Caco-2 (cell line): ENCODE results near the gene ITGA7. TPM values are rescaled to one million over a fixed set of nuclear protein-coding genes. Genes with fewer than 3 reads are reported as not detected.

Source experiments
- BruUV-seq: library from RNA; stranded (reverse); fragments of 400-500 nt; replicated peaks from 2 replicates; lab custom pipeline; 2021; lab: Mats Ljungman, UMichigan
- CTCF ChIA-PET: fragments of 300-600 bp; sonication (Branson Sonifier 250); formaldehyde crosslinking; loops from one replicate; lab custom pipeline; 2022; ENCODE audit warnings: antibody characterized with exemption; lab: Charles Lee
- POLR2A ChIA-PET: fragments of 300-600 bp; sonication (Branson Sonifier 250); formaldehyde crosslinking; loops from one replicate; lab custom pipeline; 2022; ENCODE audit warnings: antibody characterized with exemption; lab: Charles Lee
- DNase-seq, 2 experiments: peaks; one replicate each; pipeline versions ENCODE4 v3.0.0 to v3.0.0-alpha.2; 2020 to 2022
- H3K27me3 ChIP-seq: replicated peaks from 2 replicates; pipeline ENCODE4 v1.6.0; 2011; ENCODE audit warnings: low read length; ENCODE audit not compliant: control insufficient read depth, insufficient read depth
- H3K36me3 ChIP-seq: 2 replicates; pipeline ENCODE4 v1.5.1; 2011; ENCODE audit warnings: low read length; ENCODE audit not compliant: control insufficient read depth, insufficient read depth
- H3K4me1 ChIP-seq: fragments of 250-450 bp; sonication (Bioruptor Pico); 2 replicates; pipeline ENCODE4 v1.5.1; 2020; ENCODE audit warnings: mild to moderate bottlenecking
- H3K4me3 ChIP-seq: 2 replicates; pipeline ENCODE4 v1.5.1; 2011; ENCODE audit warnings: low read depth, mild to moderate bottlenecking, control low read depth, low read length
- H3K9me3 ChIP-seq: fragments of 250-450 bp; sonication (Bioruptor Pico); 2 replicates; pipeline ENCODE4 v1.5.1; 2020; ENCODE audit warnings: mild to moderate bottlenecking, moderate library complexity
- H3K27ac Mint-ChIP-seq: one replicate; pipeline ENCODE4 v1.8.0; 2022; ENCODE audit warnings: mixed read lengths; ENCODE audit not compliant: unreplicated experiment
- H3K27me3 Mint-ChIP-seq: one replicate; pipeline ENCODE4 v1.8.0; 2022; ENCODE audit warnings: mixed read lengths; ENCODE audit not compliant: insufficient read depth, unreplicated experiment
- H3K36me3 Mint-ChIP-seq: one replicate; pipeline ENCODE4 v1.8.0; 2022; ENCODE audit warnings: mild to moderate bottlenecking, mixed read lengths; ENCODE audit not compliant: insufficient read depth, unreplicated experiment
- H3K4me1 Mint-ChIP-seq: one replicate; pipeline ENCODE4 v1.8.0; 2022; ENCODE audit warnings: low read depth, mixed read lengths; ENCODE audit not compliant: unreplicated experiment
- H3K4me3 Mint-ChIP-seq: one replicate; pipeline ENCODE4 v1.8.0; 2022; ENCODE audit warnings: mild to moderate bottlenecking, moderate library complexity, mixed read lengths; ENCODE audit not compliant: unreplicated experiment
- H3K9me3 Mint-ChIP-seq: one replicate; pipeline ENCODE4 v1.8.0; 2022; ENCODE audit warnings: mixed read lengths; ENCODE audit not compliant: unreplicated experiment
- intact Hi-C: fragments of 100-400 bp; cut with micrococcal nuclease; formaldehyde crosslinking; loops from one replicate; pipeline ENCODE4 v1.10.0; 2022; ENCODE audit not compliant: unreplicated experiment
- total RNA-seq: library from RNA; stranded (reverse); gene quantifications from 2 replicates; pipeline ENCODE4 v1.2.3, GENCODE V29; 2022
- TF ChIP-seq, protein P1 (sequence below), 2 experiments: fragments of 200-600 bp in 1 of 2; IDR thresholded peaks; 1 replicate in 1 of 2; 2 replicates in 1 of 2; pipeline versions ENCODE4 v1.5.1 to v1.8.0; 2011 to 2022; ENCODE audit warnings: antibody characterized with exemption in 1 of 2, control low read depth in 1 of 2, inconsistent platforms in 1 of 2, low read depth in 1 of 2, low read length in 1 of 2, mild to moderate bottlenecking in 1 of 2, moderate library complexity in 1 of 2; ENCODE audit not compliant: insufficient read depth in 1 of 2, severe bottlenecking in 1 of 2, unreplicated experiment in 1 of 2

The ITGA7 gene
- total RNA-seq, 1 experiment from 2014 or later: 46.1 TPM

DNA sequence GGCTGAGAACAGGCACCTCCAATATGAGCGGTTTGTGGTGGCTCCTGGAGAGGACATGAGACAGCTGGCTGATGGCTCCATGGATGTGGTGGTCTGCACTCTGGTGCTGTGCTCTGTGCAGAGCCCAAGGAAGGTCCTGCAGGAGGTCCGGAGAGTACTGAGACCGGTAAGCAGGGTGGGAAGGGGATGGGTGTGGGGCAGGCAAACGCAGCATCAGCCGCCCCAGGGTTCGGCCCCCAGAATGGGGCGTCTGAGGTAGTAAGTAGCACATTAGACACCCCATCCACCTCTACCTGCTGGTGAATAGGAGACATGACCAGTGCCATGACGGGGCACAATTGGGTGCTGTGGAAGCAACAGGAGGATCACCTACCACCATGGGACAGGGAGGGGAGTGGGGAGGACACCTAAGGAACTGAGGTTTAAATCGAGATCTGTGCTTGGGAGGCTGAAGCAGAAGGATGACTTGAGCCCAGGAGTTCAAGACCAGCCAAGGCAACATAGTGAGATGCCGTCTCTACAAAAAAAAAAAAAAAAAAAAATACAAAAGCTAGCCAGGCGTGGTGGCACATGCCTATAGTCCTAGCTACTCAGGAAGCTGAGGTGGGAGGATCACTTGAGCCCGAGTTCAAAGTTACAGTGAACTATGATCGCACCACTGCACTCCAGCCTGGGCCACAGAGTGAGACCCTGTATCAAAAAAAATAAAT is 25.5 kb downstream of the ITGA7 start:
- peak in 1 of 2 experiments; percentile 26 for DNase-seq
- ChIA-PET CTCF (interaction anchor here (0.6 to 2.5 kb wide), 26 partner anchors 9 to 1694 kb away, joined by 3 to 102 read pairs (median 4); partner anchors contain the start of genes BLOC1S1, CD63, DNAJC14 and ITGA7), POLR2A (interaction anchor here (0.5 to 1.9 kb wide), 6 partner anchors 23 to 291 kb away, joined by 4 to 10 read pairs (median 6); partner anchors contain the start of genes BLOC1S1, RAB5B and RDH5)
- intact Hi-C loops: no loop called here
- Histone ChIP-seq H3K36me3 (no peaks in the 10 kb centered on the region; the same call in 1 of the 2 replicates), H3K4me1 (peaks cover 4% of the 10 kb centered on the region; the same call in 1 of the 2 replicates), H3K4me3 (peak overlapping the region; percentile 59), H3K27me3 (no peaks in the 10 kb centered on the region), H3K9me3 (no peaks in the 10 kb centered on the region)
- TF ChIP-seq, protein P1, sequence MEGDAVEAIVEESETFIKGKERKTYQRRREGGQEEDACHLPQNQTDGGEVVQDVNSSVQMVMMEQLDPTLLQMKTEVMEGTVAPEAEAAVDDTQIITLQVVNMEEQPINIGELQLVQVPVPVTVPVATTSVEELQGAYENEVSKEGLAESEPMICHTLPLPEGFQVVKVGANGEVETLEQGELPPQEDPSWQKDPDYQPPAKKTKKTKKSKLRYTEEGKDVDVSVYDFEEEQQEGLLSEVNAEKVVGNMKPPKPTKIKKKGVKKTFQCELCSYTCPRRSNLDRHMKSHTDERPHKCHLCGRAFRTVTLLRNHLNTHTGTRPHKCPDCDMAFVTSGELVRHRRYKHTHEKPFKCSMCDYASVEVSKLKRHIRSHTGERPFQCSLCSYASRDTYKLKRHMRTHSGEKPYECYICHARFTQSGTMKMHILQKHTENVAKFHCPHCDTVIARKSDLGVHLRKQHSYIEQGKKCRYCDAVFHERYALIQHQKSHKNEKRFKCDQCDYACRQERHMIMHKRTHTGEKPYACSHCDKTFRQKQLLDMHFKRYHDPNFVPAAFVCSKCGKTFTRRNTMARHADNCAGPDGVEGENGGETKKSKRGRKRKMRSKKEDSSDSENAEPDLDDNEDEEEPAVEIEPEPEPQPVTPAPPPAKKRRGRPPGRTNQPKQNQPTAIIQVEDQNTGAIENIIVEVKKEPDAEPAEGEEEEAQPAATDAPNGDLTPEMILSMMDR (IDR thresholded peaks at IDR 0.05; ENCODE audit: insufficient read depth in 1 of 2, low read depth in 1 of 2, low read length in 1 of 2, severe bottlenecking in 1 of 2, unreplicated experiment in 1 of 2): no peak
- Mint-ChIP-seq H3K36me3 (peaks cover 5% of the 10 kb centered on the region), H3K4me3 (peak overlapping the region; percentile 96), H3K27ac (peak overlapping the region; percentile 84), H3K9me3 (no peaks in the 10 kb centered on the region), H3K4me1 (peaks cover 8% of the 10 kb centered on the region), H3K27me3 (no peaks in the 10 kb centered on the region)
- no TSS peak for BruUV-seq

DNA sequence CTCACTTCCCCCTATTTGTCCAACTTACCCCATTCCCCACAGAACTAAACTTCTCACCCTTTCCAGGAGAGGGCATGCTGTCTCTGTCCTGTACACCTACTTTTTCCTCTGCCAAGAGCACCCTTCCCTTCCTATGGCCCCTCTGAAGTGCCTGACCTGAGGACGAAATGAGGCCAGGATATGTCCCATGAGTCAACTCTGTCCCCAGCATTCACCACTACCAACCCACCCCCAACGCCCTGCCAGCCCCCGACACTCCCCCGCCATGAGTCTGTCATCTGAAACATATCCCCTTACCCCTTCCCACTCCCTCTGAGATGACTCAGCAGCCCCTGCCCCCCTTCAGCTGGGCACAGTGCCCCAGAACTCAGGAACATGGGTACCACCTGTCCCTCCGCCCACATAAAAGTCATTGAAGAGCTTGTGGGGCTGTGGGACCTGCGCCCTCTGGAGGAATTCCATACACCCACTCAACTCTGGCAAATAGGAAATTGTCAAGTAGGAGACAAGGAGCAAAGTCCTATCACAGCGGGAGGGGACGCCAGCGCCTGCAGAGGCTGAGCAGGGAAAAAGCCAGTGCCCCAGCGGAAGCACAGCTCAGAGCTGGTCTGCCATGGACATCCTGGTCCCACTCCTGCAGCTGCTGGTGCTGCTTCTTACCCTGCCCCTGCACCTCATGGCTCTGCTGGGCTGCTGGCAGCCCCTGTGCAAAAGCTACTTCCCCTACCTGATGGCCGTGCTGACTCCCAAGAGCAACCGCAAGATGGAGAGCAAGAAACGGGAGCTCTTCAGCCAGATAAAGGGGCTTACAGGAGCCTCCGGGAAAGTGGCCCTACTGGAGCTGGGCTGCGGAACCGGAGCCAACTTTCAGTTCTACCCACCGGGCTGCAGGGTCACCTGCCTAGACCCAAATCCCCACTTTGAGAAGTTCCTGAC is 26.3 kb downstream of the ITGA7 start:
- no peaks in the 10 kb centered on the region for H3K9me3 ChIP-seq
- ChIA-PET POLR2A (interaction anchor here (0.5 to 1.9 kb wide), 7 partner anchors 24 to 1672 kb away, joined by 3 to 10 read pairs (median 6); partner anchors contain the start of genes BLOC1S1, HOXC8, RAB5B and RDH5), CTCF (interaction anchor here (0.5 to 2.5 kb wide), 26 partner anchors 8 to 1694 kb away, joined by 3 to 102 read pairs (median 4); partner anchors contain the start of genes CD63, DNAJC14, ITGA7 and OR2AP1)
- peak overlapping the region; percentile 59 for H3K4me3 ChIP-seq
- H3K36me3 ChIP-seq: no peaks in the 10 kb centered on the region; the same call in 1 of the 2 replicates
- Mint-ChIP-seq H3K4me3 (peak overlapping the region; percentile 96), H3K4me1 (peaks cover 8% of the 10 kb centered on the region), H3K36me3 (peaks cover 5% of the 10 kb centered on the region), H3K9me3 (no peaks in the 10 kb centered on the region), H3K27ac (peak overlapping the region; percentile 84), H3K27me3 (no peaks in the 10 kb centered on the region)
- intact Hi-C loops: loop anchor here (1.0 kb wide), 4 partner anchors 21 to 56 kb away; no protein-coding TSS in a partner anchor
- TF ChIP-seq, protein P1 (IDR thresholded peaks at IDR 0.05; ENCODE audit: insufficient read depth in 1 of 2, low read depth in 1 of 2, low read length in 1 of 2, severe bottlenecking in 1 of 2, unreplicated experiment in 1 of 2): peak; percentile 58 to 82
- DNase-seq: peak; percentile 86
- H3K27me3 ChIP-seq: no peaks in the 10 kb centered on the region
- BruUV-seq: no TSS peak
- peaks cover 4% of the 10 kb centered on the region; the same call in 1 of the 2 replicates for H3K4me1 ChIP-seq

DNA sequence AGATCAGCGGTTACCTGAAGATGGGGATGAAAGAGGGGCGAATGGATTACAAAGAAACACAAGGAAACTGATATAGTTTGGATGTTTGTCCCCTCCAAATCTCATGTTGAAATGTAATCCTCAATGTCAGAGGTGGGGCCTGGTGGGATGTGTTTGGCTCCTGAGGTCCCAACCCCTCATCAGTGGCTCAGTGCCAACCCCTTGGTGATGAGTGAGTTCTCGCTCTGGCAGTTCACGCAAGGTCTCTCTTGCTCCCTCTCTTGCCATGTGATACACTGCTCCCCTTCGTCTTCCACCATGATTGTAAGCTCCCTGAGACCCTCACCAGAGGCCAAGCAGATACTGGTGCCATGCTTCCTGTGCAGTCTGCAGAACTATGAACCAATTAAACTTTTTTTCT is 28.0 kb downstream of the ITGA7 start:
- H3K4me1 Mint-ChIP-seq: peaks cover 8% of the 10 kb centered on the region
- ChIA-PET CTCF (no interaction called here), POLR2A (no interaction called here)
- intact Hi-C loops: no loop called here
- H3K27ac Mint-ChIP-seq: no peak overlapping the region
- H3K4me1 ChIP-seq: peaks cover 4% of the 10 kb centered on the region; the same call in 1 of the 2 replicates
- TF ChIP-seq, protein P1 (IDR thresholded peaks at IDR 0.05; ENCODE audit: insufficient read depth in 1 of 2, low read depth in 1 of 2, low read length in 1 of 2, severe bottlenecking in 1 of 2, unreplicated experiment in 1 of 2): no peak
- H3K27me3 ChIP-seq: no peaks in the 10 kb centered on the region
- no peaks in the 10 kb centered on the region for H3K27me3 Mint-ChIP-seq
- no peak overlapping the region for H3K4me3 ChIP-seq
- peaks cover 5% of the 10 kb centered on the region for H3K36me3 Mint-ChIP-seq
- BruUV-seq: no TSS peak
- no peaks in the 10 kb centered on the region for H3K9me3 ChIP-seq
- H3K4me3 Mint-ChIP-seq: no peak overlapping the region
- no peaks in the 10 kb centered on the region for H3K36me3 ChIP-seq
- DNase-seq: no peak
- no peaks in the 10 kb centered on the region for H3K9me3 Mint-ChIP-seq
